GM19397 (cell line): ENCODE measurements around the gene PTPN11.
"Not testable (repeated sequence)": the region's sequence is repeated elsewhere in the genome, so short reads cannot be mapped to it uniquely, and the experiment has no call there.

Experiments
- ATAC-seq: cut with Tn5 transposase; IDR thresholded peaks from one replicate; pipeline ENCODE4 v1.9.1; 2021; ENCODE audit warnings: mild to moderate bottlenecking, moderate library complexity; ENCODE audit not compliant: unreplicated experiment

The PTPN11 gene

DNA sequence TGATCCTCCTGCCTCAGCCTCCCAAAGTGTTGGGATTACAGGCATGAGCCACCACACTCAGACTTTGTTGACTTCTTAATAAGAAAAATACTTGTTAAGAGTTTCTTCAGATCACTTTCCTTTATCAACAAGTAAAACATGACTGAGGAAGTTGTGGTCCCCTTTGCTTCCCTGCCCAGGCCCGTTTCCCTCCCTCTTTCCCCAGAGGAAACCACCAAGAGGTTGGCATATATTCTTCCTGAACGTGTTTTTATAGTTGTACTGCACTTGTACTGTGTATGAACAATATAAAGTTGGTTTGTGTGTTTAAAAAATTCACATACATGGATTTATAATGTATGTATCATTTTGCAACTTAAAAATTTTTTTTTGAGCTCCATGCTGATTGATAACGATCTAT, 28.4 kb downstream of the PTPN11 start:
- no peak for ATAC-seq

DNA sequence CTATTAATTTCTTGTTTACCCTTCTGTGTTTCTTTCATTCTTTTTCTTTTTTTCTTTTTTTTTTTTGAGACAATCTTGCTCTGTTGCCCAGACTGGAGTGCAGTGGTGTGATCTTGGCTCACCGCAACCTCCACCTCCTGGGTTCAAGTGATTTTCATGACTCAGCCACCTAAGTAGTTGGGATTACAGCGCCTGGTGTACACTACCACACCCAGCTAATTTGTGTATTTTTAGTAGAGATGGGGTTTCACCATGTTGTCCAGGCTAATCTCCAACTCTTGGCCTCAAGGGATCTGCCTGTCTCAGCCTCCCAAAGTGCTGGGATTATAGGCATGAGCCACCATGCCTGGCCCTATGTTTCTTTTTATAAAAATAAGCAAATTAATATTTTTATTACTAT, 29.4 kb downstream of the PTPN11 start:
- not testable (repeated sequence) for ATAC-seq

GRCh38 chr12:112450725-112451124, 32.0 kb downstream of the PTPN11 start:
- ATAC-seq, result no peak

DNA sequence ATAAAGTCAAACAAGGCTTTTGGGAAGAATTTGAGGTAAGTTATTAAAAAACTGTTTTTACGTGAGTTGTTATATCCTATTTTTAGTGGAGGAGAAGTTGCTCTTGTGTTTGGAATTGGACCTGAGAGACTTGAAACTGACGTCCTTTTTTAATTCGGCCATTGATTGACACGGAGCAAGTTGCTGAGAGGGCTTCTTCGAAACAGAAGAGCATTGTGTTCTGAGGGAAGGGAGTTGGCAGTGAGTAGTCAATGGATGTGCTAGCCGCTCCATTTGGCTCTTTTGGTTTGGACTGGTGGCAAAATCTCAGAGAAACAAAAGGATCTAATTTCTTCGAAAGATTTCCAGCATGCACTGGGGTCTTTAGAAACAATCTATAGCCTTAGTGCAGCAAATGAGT, 37.3 kb downstream of the PTPN11 start:
- no peak for ATAC-seq

DNA sequence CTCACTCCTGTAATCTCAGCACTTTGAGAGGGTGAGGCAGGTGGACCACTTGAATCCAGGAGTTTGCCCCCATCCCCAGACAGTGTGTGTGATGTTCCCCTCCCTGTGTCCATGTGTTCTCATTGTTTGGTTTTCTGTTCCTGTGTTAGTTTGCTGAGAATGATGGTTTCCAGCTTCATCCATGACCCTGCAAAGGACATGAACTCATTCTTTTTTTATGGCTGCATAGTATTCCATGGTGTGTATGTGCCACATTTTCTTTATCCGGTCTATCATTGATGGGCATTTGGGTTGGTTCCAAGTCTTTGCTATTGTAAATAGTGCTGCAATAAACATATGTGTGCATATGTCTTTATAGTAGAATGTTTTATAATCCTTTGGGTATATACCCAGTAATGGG, 38.4 kb downstream of the PTPN11 start:
- ATAC-seq, result not testable (repeated sequence)

DNA sequence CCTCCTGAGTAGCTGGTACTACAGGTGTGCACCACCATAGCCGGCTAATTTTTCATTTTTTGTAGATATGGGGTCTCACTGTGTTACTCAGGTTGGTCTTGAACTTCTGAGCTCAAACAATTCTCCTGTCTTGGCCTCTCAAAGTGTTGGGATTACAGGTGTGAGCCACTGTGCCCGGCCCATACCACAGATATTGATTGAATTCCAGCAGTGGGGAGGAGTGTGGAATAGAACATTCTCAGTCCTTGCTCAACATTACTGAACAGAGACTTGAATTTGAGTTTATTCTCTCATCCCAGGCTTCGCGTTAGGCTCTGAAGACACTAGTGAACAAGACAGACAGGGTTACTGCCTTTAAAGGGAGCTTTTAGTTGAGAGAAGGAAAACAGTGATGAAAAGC, 39.6 kb downstream of the PTPN11 start:
- ATAC-seq, result no peak

GRCh38 chr12:112458751-112459150, 40.0 kb downstream of the PTPN11 start:
- no peak for ATAC-seq

DNA sequence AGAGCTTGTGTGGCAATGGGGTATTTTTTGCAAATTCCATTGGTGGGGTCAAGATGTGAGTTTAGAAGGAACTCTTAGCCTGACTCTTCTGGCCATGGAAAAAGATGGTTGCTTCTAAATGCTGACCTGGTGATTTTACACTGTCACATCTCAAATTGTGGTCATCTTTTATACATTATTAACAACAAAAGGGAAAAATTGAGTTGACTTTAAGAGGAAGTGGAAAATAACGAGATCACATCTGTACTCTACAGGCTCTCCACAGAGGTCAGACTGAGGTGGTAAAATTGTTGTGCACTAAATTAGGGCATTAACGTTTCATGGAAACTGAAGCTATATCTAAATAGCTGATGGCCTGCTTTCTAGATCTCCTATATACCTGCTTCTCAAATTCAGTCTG, 44.7 kb downstream of the PTPN11 start:
- no peak for ATAC-seq

DNA sequence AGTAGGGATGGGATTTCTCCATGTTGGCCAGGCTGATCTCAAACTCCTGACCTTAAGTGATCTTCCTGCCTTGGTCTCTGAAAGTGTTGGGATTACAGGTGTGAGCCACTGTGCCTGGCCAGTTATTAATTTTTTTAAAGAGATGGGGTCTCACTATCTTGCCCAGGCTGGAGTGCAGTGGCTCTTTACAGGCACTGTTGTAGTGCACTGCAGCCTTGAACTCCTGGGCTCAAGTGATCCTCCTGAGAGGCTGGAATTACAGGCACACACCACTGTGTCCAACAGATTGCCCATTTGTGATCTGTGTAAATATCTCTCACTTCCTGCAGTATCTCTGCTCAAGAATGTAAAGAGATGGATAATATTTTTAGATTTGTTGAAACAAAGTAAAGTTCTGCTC, 45.9 kb downstream of the PTPN11 start:
- ATAC-seq, result no peak

DNA sequence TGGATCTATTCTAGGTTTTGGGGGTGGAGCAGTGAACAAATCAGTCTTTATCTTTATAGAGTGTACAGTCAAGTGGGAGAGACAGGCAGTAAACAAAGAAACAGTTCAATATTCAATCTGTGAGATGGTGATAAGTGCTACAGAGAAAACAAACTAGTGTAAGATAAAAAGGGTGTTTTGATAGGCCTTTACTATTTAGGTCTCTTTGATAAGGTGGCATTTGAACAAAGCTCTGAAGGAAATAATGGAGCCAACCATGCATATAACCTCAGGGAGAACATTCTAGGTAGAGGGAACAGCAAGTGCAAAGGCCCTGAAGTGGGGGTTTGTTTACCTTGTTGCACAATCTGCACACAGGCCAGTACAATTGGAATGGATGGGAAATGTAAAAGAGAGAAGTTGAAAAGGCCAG, 47.3 kb downstream of the PTPN11 start:
- no peak for ATAC-seq

DNA sequence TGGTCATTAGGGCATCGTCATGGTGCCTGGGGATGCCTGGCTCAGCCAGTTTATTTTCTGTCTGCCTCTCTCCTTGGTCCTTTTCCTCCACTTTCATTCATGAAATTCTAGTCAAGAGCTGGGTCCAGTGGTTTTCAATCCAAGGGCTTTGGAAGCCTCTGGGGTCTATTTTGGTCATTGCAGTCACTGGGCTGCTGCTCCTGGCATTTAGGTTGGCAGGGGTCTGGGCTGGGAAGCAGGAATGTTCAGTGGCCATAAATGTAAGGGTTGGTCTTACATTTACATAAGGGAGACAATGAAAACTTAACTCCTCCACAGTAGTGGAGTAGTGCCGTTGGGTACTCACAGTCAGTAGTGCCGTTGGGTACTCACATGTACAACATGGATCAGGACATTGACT, 48.1 kb downstream of the PTPN11 start:
- no peak for ATAC-seq

GRCh38 chr12:112468046-112468445, 49.3 kb downstream of the PTPN11 start:
- no peak for ATAC-seq

DNA sequence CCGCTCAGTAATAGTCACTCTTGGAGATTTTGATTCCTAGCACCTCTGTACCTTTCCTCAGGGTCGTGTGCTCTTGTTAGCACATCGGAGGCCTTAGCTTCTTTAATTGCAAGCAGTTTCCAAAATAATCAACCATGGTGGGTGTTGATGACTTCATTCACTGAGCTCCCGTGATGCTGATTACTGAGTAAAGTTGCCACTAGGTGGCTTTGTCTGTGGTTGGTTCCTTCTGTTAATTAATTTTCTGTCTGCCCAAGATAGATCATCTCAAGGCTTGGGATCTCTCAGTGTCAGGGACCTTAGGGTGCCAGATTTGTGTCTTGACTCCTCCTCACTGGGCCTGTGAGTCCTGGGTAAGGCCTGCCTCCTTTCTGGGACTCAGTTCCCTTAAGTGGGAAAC, 54.3 kb downstream of the PTPN11 start:
- no peak for ATAC-seq

- no peak for ATAC-seq
These were observed 60.7 kb downstream of the PTPN11 start for GRCh38 chr12:112479413-112479812.

DNA sequence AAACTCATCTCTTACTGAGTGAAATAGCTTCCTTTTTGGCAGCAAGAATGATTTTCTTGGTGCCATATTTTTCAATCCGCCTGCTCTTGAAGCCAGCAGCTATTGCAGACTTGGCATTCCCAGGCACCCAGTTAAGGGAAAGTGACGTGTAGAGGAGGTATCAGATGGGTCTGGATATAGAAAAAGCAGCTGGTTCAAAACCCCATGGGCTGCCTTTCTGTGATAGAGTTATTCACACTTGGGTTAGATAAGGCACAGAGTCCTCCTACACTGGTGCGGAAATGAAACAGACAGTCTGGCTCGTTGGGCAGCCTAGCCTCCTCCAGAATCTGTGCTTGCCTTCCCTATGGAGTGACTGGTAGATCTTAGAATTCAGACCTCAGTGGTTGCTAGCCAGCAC, 62.2 kb downstream of the PTPN11 start:
- ATAC-seq, result no peak

DNA sequence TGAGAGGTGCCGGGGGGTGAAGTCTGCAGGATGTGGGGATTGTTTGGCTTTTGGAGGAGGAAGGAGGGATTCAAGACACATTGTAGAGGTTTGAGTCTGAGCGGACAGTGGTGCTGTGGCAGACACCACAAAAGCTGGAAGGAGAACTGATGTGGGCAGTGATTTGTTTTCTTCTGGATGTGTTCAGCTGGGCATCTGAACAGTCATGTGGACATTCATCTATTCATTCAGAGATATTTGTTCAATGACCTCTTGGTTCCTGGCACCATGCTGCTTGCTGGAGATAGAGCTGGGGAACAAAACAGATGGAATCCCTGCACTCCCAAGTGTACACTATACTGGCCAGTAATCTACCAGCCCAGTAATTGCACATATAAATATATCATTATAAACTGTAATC, 64.0 kb downstream of the PTPN11 start:
- ATAC-seq, result no peak

GRCh38 chr12:112486361-112486760, 67.6 kb downstream of the PTPN11 start:
- ATAC-seq, result no peak

DNA sequence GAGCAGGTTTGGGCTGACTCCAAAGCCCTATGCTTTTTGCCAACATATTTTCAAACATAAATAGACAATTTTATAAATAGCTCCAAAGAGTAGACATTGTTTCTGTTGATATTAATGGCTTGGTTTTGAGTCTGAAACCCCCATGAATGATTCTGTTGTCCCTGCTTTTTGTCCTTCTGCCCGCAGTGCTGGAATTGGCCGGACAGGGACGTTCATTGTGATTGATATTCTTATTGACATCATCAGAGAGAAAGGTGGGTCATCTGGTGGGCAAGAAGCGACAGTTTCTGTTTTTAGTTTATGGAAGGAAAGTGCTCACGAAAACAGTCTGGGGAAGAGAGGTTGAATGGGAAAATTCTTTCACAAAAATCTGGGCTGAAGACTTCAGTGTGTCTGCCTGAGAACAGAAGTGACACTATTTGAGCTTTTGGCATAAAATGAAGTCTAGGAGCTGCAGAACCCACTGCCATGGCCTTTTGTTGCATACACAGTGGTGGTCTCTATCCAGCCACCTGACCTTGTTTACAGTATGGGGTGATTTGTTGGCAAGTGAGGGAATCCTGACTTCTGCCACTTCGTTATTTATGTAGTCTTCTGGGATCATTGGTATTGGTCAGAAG, 69.6 kb downstream of the PTPN11 start:
- no peak for ATAC-seq

DNA sequence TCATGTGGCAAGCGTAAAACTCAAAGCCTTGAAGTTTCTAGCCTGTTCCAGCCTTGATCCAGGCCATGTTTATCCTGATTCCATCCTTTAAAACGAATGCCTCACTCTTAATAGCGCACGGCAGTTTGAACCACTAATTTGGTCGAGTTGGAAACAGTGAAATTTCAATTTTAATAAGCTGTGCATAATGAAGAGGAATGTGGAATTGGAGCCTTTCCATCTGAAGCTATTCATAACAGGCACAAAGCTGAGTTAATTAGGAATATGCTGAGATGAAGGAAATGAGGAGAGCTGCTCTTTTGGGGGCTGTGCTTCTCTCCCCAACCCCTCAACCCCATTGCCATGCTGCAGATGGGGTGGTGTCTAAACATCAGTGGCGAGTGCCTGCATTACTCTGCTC, 70.7 kb downstream of the PTPN11 start:
- ATAC-seq, result no peak

GRCh38 chr12:112496496-112496895, 77.7 kb downstream of the PTPN11 start:
- ATAC-seq, result no peak

DNA sequence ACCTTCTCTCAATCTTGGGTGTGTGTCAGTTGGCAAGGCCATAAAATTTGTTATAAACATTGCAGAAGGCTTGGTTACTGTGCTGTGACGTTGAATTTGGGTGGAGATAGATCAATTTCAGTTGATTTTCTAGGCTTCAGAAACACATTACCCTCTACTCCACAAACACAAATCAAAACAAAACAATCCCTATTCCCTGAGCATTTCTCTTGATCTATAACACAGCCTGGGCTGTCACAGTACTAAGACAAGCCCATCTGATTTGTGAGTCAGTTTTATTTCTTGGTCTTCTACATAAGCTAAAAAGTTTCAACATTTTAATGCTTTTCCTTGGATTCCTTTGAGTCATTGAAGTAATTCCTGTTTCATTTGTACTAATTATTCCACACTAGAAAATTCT, 79.8 kb downstream of the PTPN11 start:
- ATAC-seq, result no peak

DNA sequence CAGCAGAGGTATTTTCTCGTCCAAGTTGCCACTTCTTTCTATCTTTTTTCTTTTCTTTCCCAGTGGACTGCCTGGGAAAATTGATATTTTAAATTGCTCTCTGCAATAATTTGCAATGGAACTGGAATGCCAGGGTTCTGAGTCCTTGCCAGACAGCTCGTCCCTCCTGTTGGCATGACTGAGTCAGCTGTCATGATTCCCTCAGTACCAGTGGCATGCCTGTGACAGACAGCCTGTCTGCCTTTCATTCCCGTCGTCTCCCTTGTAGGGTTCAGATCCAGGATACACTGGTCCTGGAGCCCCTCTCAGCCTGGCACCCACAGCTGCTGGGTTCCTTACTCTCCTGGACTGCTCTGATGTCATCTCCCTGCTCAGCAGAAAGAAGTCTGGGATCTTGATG, 84.8 kb downstream of the PTPN11 start:
- ATAC-seq, result no peak

- no peak for ATAC-seq
These were observed 87.9 kb downstream of the PTPN11 start for GRCh38 chr12:112506513-112507166.
